AG04450 (cell line): Measurements from ENCODE around the gene ADGRA1. TPM values are rescaled to one million over a fixed set of nuclear protein-coding genes. Genes with fewer than 3 reads are reported as not detected.
"Not testable (repeated sequence)": the region's sequence is repeated elsewhere in the genome, so short reads cannot be mapped to it uniquely, and the experiment has no call there.

ENCODE experiments used
- CTCF ChIA-PET: fragments of 300-600, 350-600 bp; formaldehyde crosslinking; extraction: SDS; loops from one replicate; lab custom pipeline; 2022; ENCODE audit warnings: antibody characterized with exemption, inconsistent platforms; lab: Charles Lee
- POLR2A ChIA-PET: fragments of 350-600 bp; formaldehyde crosslinking; extraction: SDS; loops from one replicate; lab custom pipeline; 2021; ENCODE audit warnings: antibody characterized with exemption, inconsistent platforms; lab: Yijun Ruan, JAX
- DNase-seq: peaks from one replicate; pipeline ENCODE4 v3.0.0-alpha.2; 2011; ENCODE audit warnings: low read depth, low spot score
- H3K27ac ChIP-seq: one replicate; pipeline ENCODE4 v1.5.1; 2012; ENCODE audit warnings: low read depth, low read length, control low read depth
- H3K27me3 ChIP-seq: one replicate; pipeline ENCODE4 v1.6.0; 2012; ENCODE audit warnings: low read length; ENCODE audit not compliant: control insufficient read depth, insufficient read depth
- H3K4me3 ChIP-seq: 2 replicates; pipeline ENCODE4 v1.5.1; 2011; ENCODE audit warnings: mild to moderate bottlenecking, low read depth, low read length, control low read depth
- H3K9me3 ChIP-seq: 2 replicates; pipeline ENCODE4 v1.5.1; 2012; ENCODE audit warnings: low read length; ENCODE audit not compliant: control insufficient read depth, insufficient read depth
- polyA plus RNA-seq: library from polyadenylated mRNA; depleted of rRNA; stranded (reverse); fragments of >200 nt; gene quantifications from 2 replicates; pipeline ENCODE4 v1.2.3, GENCODE V29; 2011
- TF ChIP-seq, protein P1 (sequence below): IDR thresholded peaks from 2 replicates; pipeline ENCODE4 v1.5.1; 2011; ENCODE audit warnings: low read depth, low read length, control low read depth, inconsistent platforms

Gene ADGRA1
- polyA plus RNA-seq, 1 experiment: not detected

DNA sequence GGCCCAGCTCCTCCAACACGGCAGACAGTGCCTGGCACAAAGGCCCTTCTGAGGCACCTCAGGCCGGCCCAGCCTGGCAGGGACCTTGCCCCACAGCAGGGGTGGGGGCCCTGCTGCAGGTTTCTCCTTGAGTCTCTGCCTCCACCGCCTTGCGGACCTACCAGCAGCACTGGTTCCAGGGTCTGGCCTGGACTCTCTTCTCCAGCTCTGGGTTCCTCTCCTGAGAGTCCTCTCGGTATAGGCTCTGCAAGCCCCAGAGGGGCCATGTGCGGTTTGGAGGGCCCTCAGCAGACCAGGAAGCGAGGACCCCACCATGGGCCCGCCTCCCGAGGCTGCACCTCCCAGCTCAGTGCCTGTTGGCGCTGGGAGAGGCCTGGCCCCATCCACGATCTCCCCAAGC is 38.1 kb upstream of the ADGRA1 start:
- TF ChIP-seq, protein P1, sequence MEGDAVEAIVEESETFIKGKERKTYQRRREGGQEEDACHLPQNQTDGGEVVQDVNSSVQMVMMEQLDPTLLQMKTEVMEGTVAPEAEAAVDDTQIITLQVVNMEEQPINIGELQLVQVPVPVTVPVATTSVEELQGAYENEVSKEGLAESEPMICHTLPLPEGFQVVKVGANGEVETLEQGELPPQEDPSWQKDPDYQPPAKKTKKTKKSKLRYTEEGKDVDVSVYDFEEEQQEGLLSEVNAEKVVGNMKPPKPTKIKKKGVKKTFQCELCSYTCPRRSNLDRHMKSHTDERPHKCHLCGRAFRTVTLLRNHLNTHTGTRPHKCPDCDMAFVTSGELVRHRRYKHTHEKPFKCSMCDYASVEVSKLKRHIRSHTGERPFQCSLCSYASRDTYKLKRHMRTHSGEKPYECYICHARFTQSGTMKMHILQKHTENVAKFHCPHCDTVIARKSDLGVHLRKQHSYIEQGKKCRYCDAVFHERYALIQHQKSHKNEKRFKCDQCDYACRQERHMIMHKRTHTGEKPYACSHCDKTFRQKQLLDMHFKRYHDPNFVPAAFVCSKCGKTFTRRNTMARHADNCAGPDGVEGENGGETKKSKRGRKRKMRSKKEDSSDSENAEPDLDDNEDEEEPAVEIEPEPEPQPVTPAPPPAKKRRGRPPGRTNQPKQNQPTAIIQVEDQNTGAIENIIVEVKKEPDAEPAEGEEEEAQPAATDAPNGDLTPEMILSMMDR: no peak
- Histone ChIP-seq H3K9me3 (peaks cover 38% of the 10 kb centered on the region; the same call in 1 of the 2 replicates), H3K27me3 (peaks cover 3% of the 10 kb centered on the region), H3K27ac (no peak overlapping the region), H3K4me3 (no peak overlapping the region)
- POLR2A ChIA-PET: interaction anchor here (0.6 kb wide), 1 partner anchor 297 kb away, joined by 4 read pairs; no protein-coding TSS in a partner anchor
- DNase-seq: no peak
- CTCF ChIA-PET: no interaction called here

DNA sequence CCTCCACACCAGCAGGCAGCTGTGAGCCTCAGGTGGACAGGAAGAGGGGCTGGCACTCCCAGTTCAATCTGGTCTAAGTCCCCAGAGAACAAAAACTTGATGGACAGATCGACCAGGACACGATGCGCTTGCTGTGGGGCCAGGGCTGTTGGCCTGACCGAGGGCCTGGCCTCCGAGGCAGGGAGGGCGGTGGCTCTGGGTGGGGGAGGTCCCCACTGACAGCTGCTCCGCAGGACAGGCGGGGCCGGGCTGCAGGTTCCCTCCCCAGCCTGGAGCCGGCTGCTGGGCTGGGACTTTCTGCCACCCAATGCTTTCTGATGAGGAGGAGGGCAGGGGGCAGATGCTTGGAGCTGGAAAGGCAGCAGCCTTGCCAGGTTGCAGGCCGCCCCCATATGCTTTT is 37.4 kb upstream of the ADGRA1 start:
- CTCF ChIA-PET: no interaction called here
- Histone ChIP-seq H3K27me3 (peaks cover 3% of the 10 kb centered on the region), H3K4me3 (no peak overlapping the region), H3K9me3 (peaks cover 38% of the 10 kb centered on the region; the same call in 1 of the 2 replicates), H3K27ac (no peak overlapping the region)
- POLR2A ChIA-PET: no interaction called here
- TF ChIP-seq, protein P1: no peak
- DNase-seq: no peak

DNA sequence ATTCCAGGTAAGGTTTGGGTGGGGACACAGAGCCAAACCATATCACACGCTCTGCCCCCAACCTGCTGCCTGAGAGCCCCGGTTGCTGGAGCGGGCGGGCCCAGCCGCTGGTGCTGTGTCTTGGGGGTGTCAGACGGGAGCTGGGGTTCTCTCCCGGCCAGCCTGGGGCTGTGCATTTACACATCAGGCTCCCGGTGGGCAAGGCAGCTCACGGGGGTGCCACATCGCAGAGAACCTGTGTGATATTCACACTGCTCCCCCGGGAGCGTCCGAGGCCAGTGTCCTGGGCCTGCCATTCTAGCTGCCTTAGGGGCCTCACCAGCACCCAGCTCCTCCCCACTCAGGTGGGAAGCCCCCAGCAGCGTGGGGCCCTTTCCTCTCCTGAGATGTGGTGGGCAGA is 35.6 kb upstream of the ADGRA1 start:
- ChIA-PET CTCF (no interaction called here), POLR2A (no interaction called here)
- Histone ChIP-seq H3K27ac (no peak overlapping the region), H3K27me3 (peaks cover 3% of the 10 kb centered on the region), H3K9me3 (peaks cover 48% of the 10 kb centered on the region; the same call in 1 of the 2 replicates), H3K4me3 (no peak overlapping the region)
- no peak for DNase-seq
- TF ChIP-seq, protein P1: no peak

DNA sequence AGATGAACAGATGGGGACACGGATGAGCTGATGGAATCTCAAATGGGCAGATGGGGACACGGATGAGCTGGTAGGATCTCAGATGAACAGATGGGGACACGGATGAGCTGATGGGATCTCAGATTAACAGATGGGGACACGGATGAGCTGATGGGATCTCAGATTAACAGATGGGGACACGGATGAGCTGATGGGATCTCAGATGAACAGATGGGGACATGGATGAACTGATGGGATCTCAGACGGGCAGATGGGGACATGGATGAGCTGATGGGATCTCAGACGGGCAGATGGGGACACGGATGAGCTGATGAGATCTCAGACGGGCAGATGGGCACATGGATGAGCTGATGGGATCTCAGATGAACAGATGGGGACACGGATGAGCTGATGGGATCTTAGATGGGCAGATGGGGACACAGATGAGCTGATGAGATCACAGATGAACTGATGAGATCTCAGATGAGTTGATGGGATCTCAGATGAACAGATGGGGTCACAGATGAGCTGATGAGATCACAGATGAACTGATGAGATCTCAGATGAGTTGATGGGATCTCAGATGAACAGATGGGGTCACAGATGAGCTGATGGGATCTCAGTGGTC is 34.1 kb upstream of the ADGRA1 start:
- POLR2A ChIA-PET: not testable (repeated sequence)

DNA sequence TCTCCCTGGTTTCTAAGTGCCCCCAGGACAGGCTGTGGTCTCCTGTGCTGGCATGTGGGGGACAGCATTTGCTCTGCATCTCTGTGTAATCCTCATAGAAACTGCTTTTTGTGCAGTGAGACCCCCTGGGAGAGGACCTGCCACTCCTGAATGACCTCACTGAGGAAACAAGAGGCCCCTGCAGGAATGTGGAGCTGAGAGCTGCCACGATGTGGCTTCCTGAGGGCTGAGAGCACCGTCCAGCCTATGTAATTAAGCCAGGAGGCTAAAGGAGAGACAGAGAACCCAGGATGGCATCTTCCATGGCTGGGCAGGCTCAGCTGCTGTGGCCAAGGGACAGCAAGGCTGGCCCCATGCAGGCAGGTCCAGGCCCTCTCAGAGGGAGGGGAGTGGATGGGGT is 32.3 kb upstream of the ADGRA1 start:
- H3K27me3 ChIP-seq: no peaks in the 10 kb centered on the region
- POLR2A ChIA-PET: no interaction called here
- TF ChIP-seq, protein P1: no peak
- no peak for DNase-seq
- CTCF ChIA-PET: no interaction called here
- H3K4me3 ChIP-seq: no peak overlapping the region
- peaks cover 48% of the 10 kb centered on the region for H3K9me3 ChIP-seq
- no peak overlapping the region for H3K27ac ChIP-seq

More for the DNA sequence above, 34.1 kb upstream of the ADGRA1 start:
- CTCF ChIA-PET, H3K27me3 ChIP-seq, H3K27ac ChIP-seq, H3K4me3 ChIP-seq, DNase-seq: not testable (repeated sequence)
- H3K9me3 ChIP-seq: peaks cover 51% of the 10 kb centered on the region; the same call in 1 of the 2 replicates
